Keratinocyte (primary cell): ENCODE results near the gene GRN.

ENCODE experiments used
- EZH2 ChIP-seq: IDR thresholded peaks from one replicate; pipeline ENCODE4 v1.6.1; 2012; ENCODE audit warnings: inconsistent platforms, mild to moderate bottlenecking, low read length, moderate library complexity
- TF ChIP-seq, protein P1 (sequence below), 3 experiments: IDR thresholded peaks in 1 of 3; conservative IDR thresholded peaks in 1 of 3; optimal IDR thresholded peaks in 1 of 3; 2 replicates in 2 of 3; 3 replicates in 1 of 3; pipeline versions ENCODE3 to v1.5.1; 2011; ENCODE audit warnings: low read length in 3 of 3, mild to moderate bottlenecking in 3 of 3, moderate library complexity in 2 of 3, control low read depth in 1 of 3, inconsistent platforms in 1 of 3; ENCODE audit not compliant: insufficient read depth in 2 of 3; ENCODE audit errors: extremely low read depth in 1 of 3

DNA sequence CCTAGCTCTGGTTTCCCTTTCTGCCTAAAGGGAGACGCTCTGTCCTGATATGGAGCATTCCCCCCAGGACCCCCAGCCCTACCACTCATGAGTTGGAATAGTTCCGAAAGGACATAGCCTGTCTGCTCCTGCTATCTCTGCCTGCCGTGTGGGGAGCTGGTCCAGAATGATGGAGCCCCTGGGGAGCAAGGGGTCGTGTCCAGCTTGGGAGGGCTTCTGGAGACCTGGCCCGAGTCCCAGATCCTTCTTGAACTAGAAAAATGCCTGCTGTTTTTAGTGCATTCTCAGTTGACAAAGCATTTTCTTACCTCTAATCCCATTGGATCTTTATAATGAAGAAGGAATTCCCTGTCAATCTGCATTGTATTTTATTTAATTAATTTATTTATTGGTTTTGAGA, 9.1 kb upstream of the GRN start:
- TF ChIP-seq, protein P1, sequence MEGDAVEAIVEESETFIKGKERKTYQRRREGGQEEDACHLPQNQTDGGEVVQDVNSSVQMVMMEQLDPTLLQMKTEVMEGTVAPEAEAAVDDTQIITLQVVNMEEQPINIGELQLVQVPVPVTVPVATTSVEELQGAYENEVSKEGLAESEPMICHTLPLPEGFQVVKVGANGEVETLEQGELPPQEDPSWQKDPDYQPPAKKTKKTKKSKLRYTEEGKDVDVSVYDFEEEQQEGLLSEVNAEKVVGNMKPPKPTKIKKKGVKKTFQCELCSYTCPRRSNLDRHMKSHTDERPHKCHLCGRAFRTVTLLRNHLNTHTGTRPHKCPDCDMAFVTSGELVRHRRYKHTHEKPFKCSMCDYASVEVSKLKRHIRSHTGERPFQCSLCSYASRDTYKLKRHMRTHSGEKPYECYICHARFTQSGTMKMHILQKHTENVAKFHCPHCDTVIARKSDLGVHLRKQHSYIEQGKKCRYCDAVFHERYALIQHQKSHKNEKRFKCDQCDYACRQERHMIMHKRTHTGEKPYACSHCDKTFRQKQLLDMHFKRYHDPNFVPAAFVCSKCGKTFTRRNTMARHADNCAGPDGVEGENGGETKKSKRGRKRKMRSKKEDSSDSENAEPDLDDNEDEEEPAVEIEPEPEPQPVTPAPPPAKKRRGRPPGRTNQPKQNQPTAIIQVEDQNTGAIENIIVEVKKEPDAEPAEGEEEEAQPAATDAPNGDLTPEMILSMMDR (optimal IDR thresholded peaks at IDR 0.05 in 1 of 3, IDR thresholded peaks at IDR 0.05 in 1 of 3, conservative IDR thresholded peaks at IDR 0.05 in 1 of 3; ENCODE audit: extremely low read depth in 1 of 3, insufficient read depth in 2 of 3, low read length in 3 of 3) = no peak
- TF ChIP-seq EZH2 = no peak
